HG02763 (cell line): ENCODE measurements around the gene MARCKS.
A peak's percentile ranks its signal among the peaks of the same experiment; 100 is the strongest.
"Not testable (repeated sequence)": the region's sequence is repeated elsewhere in the genome, so short reads cannot be mapped to it uniquely, and the experiment has no call there.

ENCODE experiments used
- ATAC-seq: cut with Tn5 transposase; IDR thresholded peaks from one replicate; pipeline ENCODE4 v1.9.1; 2021; ENCODE audit warnings: mild to moderate bottlenecking, moderate library complexity; ENCODE audit not compliant: unreplicated experiment

Gene MARCKS

DNA sequence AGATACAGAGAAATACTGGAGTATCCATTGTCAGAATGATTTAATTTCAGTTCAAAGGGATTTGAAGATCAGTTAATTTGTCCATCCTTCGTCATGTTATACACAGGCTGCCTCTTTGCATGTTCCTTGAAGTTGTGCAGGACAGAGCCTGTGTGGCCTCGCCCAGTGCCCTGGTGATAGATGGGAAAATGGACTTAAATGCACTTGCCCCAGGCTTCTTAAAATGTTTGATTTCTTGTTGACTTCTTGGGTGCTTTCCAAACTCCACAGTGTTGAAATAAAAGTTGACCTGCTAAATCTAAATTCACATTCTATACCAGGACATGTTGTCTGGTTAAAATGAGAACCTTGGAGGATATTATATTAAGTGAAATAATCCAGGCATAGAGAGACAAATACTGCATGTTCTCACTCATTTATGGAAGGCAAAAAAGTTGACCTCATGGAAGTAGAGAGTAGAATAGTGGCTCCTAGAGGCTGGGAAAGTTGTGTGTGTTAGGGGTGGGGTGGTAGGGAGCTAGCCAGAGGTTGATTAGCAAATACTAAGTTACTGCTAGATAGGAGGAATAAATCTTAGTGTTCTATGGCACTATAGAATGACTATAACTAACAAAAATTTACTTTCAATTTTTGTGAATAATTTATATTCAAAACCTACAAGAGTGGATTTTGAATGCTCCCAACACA is 25.3 kb downstream of the MARCKS start:
- ATAC-seq, result no peak

DNA sequence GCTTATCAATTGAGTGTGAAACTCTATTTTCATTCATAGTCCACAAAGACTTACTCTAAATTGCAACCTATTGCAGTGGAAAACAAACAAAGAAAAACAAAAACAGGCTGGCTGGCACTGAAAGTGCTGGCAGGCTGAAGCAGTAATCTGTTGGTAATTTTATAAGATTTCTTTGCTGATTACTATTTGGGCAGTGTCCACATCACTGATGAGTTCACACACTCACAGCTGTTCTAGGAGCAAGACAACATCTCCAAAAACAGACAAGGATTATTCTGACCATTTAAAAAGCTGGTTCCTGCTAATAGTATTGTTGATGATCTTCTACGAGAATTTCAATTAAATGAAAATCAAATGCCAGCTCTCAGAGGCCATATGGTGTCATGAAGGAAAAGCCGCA is 26.9 kb downstream of the MARCKS start:
- no peak for ATAC-seq

DNA sequence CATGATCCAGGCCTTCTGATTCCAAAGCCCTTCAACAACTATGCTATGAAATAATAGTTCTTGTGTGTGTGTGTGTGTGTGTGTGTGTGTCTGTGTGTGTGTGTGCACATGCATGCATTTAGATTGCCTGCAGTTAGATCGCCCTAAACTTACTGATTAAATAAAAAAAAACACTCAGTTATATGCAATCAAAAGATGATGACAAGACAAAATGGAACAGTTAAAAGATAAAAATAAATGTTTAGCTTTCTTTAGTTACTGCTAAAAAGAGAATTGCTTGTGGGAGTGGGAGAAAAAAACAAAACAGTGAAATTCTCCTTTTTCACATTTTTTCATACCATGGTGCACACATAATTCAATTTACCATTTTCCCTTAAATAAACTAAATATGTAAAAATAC is 29.4 kb downstream of the MARCKS start:
- ATAC-seq, result no peak

DNA sequence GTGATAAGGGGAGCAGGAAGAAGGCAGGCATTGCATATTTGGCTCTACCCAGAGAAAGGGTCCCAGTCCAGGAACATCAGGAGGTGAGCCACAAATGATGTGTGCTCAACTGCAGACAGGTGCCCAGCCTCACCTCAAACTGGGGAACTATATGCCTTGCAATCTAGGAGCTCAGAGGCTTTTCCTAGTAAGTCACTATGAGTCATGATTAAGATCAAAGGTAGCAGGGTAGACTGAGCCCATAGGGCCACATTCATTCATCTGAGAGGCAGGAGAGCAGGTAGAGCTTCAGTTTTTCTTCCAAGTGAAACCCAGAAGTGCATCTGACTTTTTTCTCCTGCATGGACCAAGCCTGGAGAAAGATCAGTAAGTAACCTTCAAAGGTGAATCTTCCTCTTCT is 31.3 kb downstream of the MARCKS start:
- ATAC-seq, result no peak

DNA sequence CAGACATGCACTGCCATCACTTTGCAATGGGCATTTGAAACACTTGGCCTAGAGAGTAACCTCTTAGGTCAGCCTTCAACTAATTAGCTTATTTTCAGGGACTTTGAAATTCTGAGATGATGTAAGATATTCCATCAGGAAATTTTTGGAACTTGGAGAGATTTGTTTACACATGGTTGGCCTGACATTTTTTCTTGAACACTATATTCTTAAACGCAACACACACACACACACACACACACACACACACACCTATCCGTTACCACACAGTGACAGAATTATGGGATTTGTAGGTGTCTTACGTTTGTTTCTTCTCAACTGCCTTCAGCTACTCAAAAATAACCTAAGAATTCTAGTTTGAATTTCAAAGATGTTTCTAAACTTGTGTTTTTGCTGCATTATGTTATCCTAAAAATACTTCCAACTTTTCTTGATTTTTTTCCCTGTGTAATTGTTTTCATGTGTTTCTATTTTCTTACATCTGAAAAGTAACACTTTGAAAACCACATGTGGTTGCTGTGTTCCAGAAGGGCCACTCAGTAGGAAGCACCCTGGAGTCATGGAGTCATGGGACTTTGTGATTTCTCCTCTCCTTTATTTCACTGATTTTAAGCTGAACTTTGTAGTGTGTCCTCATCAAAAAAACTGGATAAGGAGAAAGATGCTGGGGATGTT is 31.9 kb downstream of the MARCKS start:
- ATAC-seq, result no peak

DNA sequence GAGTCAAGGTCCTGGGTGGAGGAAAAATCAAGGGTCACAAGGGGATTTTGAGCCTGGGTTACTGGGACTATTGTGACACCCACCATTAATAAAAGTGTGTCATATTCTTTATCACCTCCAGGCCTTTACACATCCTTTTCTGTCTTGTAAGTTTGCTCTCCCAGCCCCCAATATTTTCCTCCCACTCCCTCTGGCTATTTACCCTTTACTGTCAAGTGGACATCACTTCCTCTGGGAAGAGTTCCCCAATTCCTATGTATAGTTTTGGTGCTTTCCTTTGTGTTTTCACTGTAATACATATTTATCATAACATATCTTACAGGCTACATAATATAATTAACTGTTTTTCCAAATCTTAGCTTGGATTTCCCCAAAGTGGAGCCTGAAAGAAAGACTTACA is 36.3 kb downstream of the MARCKS start:
- ATAC-seq, result no peak

DNA sequence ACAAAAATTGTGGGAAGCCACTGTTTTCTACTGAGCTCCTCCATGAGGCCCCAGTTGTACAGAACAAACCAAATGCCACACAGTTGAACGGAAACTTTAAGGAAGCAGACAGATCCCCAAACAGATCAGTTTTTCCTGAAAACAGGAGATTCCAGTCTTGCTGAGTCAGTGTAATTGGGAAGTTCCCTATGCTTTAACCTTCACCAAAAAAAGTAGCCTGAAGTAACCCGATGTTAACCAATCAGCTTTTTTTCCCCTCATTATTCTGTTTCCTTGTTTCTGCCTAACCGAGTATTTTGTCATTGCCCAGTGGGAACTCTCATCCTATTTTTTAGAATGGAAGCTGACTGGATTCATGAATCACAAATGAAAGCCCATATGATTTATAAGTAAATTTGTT is 36.7 kb downstream of the MARCKS start:
- no peak for ATAC-seq

DNA sequence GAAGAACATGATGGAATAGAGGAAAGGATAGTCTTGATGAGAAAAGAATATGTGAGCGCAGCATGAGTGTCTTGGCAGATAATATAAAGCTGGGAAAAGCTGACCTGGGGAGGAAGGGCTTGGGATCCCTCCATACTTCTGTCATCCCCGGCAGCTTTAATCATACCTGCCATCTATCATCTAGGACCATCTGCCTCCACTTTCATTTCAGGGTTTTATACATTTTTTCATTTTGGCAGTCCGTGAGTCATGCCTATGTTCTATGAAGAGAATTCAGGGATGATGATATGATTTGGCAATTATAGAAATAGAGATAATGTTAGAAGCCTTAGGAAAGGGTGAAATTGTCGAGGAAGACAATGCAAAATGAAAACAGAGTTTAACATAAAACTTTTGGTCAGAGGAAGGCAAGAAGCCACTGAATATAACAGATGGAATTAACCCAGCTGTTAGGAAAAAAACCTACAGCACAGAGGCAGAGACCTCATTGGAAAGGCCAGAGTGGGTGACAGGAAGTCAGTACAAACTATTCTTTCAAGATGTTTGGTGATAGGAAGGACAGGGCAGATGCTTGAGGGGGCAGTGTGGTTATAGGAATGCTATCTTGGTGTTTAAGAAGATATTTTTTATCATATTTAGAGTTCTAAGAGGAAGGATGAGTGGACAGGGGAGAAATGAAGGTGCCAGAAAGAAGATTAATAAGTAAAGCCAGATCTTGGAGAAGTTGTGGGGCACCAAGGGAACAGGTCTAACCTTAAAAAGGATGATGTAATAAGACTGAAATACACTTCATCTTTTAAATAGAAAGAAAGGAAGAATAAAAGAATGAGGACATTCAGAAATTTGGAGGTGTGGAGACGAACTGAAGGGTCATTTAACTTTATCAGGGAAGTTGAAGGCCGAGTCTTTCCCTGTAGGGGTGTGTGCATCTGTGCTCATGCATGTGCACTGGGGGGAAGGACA is 37.8 kb downstream of the MARCKS start:
- ATAC-seq, result no peak

DNA sequence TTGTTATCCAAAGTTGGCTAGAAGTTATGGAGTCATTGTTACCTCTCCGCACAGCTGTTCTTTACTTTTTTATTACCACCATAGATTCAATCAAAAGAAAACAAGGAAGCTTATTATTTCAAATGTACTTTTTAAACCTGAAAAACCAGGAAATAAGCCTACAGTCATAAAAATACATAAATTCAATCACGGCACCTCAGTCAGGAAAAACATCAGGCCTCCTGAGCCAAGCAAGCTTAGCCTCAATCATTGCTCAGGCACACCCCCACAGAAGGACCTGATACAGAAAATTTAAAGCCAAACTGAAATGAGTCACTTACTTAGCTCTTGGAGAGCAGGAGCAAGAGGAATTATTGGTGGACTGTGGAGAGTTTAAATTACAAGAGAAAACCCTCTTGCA is 44.3 kb downstream of the MARCKS start:
- ATAC-seq, result no peak

DNA sequence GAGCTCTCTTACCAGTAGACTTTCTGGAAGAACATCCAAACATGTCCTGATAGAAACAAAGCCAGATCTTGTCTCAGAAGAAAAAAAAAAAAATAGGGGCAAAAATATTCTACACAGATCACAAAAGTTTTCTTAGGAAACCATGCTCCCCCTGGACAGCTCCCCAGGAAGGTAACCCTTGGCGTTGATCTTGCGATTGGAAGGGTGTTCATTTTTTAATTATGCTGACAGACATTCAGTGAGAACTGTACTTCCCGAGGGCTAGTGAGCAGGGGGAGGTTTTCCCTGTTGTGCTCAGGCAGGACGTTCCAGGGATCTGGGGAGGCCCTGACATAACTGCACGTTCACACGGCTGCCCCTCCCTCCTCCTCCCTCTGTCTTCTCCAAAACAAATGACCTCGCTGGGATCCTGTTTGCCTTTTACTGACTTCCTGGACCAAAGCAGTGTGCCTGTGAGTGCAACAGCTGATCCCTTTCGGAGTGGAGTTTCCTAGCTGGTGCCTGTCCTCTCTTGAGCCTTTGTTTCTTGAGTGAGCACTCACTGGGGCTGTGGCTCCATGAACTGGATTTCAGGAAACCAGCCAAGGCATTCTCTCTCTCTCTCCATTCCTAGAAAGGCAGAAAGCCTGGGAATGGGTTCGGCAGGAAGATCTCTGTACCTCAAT is 46.7 kb downstream of the MARCKS start:
- no peak for ATAC-seq

DNA sequence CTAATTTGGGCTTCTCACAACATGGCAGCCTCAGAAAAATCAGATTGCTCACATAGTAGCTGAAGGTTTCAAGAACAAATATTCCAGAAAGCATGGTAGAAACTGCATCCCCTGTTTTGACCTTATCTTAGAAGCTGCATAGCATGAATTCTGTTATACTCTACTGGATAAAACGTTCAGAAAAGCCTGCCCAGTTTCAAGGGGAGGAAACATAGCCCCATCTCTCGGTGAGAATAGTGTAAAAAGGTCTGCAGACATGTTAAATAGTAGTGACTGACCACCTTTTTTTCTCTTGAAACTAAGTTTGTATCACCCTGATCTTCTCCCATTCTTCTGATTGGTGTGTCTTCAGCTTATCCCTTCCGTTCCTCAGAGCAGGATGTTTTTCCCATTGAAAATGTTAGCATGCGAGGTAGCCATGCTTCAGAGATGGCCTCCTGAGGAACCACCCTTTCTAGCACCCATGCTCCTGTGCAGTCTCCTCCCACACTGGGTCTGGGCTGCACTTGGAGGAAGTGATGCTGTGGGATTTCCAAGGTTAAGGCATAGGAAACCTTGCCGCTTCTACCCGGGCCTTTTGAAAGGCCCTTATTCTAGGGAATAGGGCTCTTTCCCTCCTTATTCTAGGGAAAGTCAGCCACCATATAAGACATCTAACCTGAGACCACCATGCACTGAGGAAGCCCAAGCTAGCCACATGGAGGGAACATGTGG is 50.1 kb downstream of the MARCKS start:
- ATAC-seq, result no peak

DNA sequence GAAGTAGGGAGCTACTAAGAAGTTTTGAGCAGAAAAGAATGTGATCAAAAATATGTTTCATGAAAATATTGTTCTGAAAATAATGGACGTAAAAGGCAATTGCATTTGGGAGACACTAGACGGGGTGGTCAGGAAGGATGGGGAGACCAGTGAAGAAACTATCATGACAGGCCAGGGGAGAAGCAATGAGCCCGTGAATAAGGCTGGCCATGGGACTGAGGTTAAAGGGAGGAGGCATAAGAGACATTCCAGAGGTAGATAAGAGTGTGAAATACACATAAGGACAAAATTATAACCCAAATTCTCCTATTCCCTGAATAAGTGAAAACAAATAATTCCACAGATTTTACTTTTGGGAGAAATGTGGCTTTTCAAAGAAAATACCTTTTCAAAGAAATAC is 51.7 kb downstream of the MARCKS start:
- ATAC-seq, result no peak

DNA sequence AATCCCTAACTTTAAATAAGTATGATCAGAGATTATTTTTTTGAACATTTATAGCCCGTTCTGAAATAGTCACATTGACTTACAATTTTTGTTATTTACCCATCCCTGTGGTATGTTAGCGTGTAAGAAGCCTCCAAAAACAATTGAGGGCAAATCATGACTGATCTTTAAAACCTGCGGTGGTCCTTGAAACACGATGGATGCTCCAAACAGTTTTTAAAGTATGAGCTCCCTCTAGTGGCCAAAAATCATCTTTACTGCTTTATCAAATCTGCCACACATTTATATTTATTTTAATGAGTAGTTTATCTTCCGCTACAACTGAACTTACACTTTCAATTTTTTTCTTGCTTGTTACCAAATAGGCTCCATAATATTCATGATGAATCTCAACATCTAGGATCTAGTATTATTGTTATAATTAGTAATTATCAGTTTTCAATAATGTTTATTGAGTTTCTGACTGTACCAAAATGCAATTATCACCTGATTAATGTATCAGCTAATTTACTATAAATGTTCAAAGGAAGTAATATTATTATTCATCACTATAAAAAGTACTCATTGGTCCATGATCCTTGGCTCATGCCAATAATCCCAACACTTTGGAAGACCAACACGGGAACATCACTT is 52.2 kb downstream of the MARCKS start:
- peak; percentile 63 for ATAC-seq

DNA sequence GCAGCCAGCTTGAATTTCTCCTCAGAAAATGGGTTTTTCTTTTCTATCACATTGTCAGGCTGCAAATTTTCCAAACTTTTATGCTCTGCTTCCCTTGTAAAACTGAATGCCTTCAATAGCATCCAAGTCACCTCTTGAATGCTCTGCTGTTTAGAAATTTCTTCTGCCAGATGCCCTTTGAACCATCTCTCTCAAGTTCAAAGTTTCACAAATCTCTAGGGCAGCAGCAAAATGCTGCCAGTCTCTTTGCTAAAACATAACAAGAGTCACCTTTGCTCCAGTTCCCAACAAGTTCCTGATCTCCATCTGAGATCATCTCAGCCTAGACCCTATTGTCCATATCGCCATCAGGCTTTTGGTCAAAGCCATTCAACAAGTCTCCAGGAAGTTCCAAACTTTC is 53.1 kb downstream of the MARCKS start:
- ATAC-seq, result not testable (repeated sequence)
